Endodermal cell (in vitro differentiated cells): ENCODE results near the gene INSRR. TPM values are rescaled to one million over a fixed set of nuclear protein-coding genes. Genes with fewer than 3 reads are reported as not detected.
A peak's percentile ranks its signal among the peaks of the same experiment; 100 is the strongest.

Experiments
- DNase-seq: peaks from one replicate; pipeline ENCODE4 v3.0.0-alpha.2; 2017
- H3K27ac ChIP-seq: 2 replicates; pipeline ENCODE4 v1.5.1; 2013; ENCODE audit warnings: mild to moderate bottlenecking, low read depth, low read length, moderate library complexity
- H3K27me3 ChIP-seq: 2 replicates; pipeline ENCODE4 v1.6.1; 2013; ENCODE audit warnings: mild to moderate bottlenecking, low read length, moderate library complexity; ENCODE audit not compliant: insufficient read depth, control insufficient read depth, poor library complexity, severe bottlenecking
- H3K36me3 ChIP-seq: 2 replicates; pipeline ENCODE4 v1.7.0; 2013; ENCODE audit warnings: mild to moderate bottlenecking, low read length, moderate library complexity; ENCODE audit not compliant: control insufficient read depth, insufficient read depth
- H3K4me1 ChIP-seq: one replicate; pipeline ENCODE4 v1.7.0; 2013; ENCODE audit warnings: low read length; ENCODE audit not compliant: control insufficient read depth, insufficient read depth
- H3K4me3 ChIP-seq: 2 replicates; pipeline ENCODE4 v1.5.1; 2013; ENCODE audit warnings: mild to moderate bottlenecking, low read length, moderate library complexity
- H3K9ac ChIP-seq: 2 replicates; pipeline ENCODE4 v1.6.1; 2013; ENCODE audit warnings: mild to moderate bottlenecking, low read length, moderate library complexity; ENCODE audit not compliant: poor library complexity, severe bottlenecking; ENCODE audit errors: extremely low read depth
- H3K9me3 ChIP-seq: 2 replicates; pipeline ENCODE4 v1.6.1; 2013; ENCODE audit warnings: mild to moderate bottlenecking, low read length, moderate library complexity; ENCODE audit not compliant: control insufficient read depth
- H3K27ac Mint-ChIP-seq: 2 replicates; pipeline ENCODE4 v1.8.0; 2020; ENCODE audit warnings: mixed read lengths
- H3K27me3 Mint-ChIP-seq: 2 replicates; pipeline ENCODE4 v1.8.0; 2021; ENCODE audit warnings: mild to moderate bottlenecking, mixed read lengths; ENCODE audit not compliant: insufficient read depth
- H3K36me3 Mint-ChIP-seq: 2 replicates; pipeline ENCODE4 v1.8.0; 2020; ENCODE audit warnings: low read depth, mixed read lengths
- H3K4me1 Mint-ChIP-seq: 2 replicates; pipeline ENCODE4 v1.8.0; 2020; ENCODE audit warnings: mixed read lengths
- H3K4me3 Mint-ChIP-seq: 2 replicates; pipeline ENCODE4 v1.8.0; 2020; ENCODE audit warnings: mild to moderate bottlenecking, moderate library complexity, mixed read lengths
- H3K9me3 Mint-ChIP-seq: 2 replicates; pipeline ENCODE4 v1.8.0; 2020; ENCODE audit warnings: mild to moderate bottlenecking, mixed read lengths
- CTCF ChIP-seq: fragments of 200-600 bp; sonication (generic); conservative IDR thresholded peaks from 2 replicates; pipeline ENCODE4 v1.5.0; 2021; ENCODE audit warnings: antibody characterized with exemption, mild to moderate bottlenecking
- WGBS, 2 experiments: methylation state at CpG; one replicate each; pipeline versions ENCODE4 v1.1.5 to v1.1.7; 2013; ENCODE audit warnings: missing lambda C conversion rate in 2 of 2, mixed read lengths in 1 of 2; ENCODE audit not compliant: insufficient coverage in 1 of 2, insufficient read length in 1 of 2; 5-methylcytosine and 5-hydroxymethylcytosine counted together
- total RNA-seq, 2 donors: library from RNA; stranded (reverse); fragmentation: NEBNext Ultra II Directional in 1 of 2; extraction: Animal tissue kit (Norgen Biotek cat#: 25700) in 1 of 2; gene quantifications; 2 replicates in 1 of 2; 3 replicates in 1 of 2; pipeline ENCODE4 v1.2.1, GENCODE V29; 2021

INSRR gene
- total RNA-seq, 2 donors from 2014 or later, result 0.07 to 0.09 TPM

- no peaks in the 10 kb centered on the region for H3K36me3 Mint-ChIP-seq
These were observed 45.0 kb downstream of the INSRR start for GRCh38 chr1:156813750-156814570.

GRCh38 chr1:156813298-156813697 is 45.6 kb downstream of the INSRR start:
- no peaks in the 10 kb centered on the region for H3K9me3 Mint-ChIP-seq
- no peaks in the 10 kb centered on the region for H3K36me3 Mint-ChIP-seq
- H3K27me3 Mint-ChIP-seq, result peaks cover 60% of the 10 kb centered on the region
- H3K27ac Mint-ChIP-seq, result peak overlapping the region; percentile 18
- H3K36me3 ChIP-seq, result no peaks in the 10 kb centered on the region
- H3K4me1 ChIP-seq, result no peaks in the 10 kb centered on the region
- TF ChIP-seq CTCF, result no peak
- H3K27ac ChIP-seq, result no peak overlapping the region
- DNase-seq, result no peak
- peaks cover 11% of the 10 kb centered on the region for H3K4me1 Mint-ChIP-seq
- WGBS, 2 experiments, result 66 to 68% methylated on average over 5 to 10 of the region's 10 CpGs
- H3K9me3 ChIP-seq, result no peaks in the 10 kb centered on the region
- H3K27me3 ChIP-seq, result peaks cover 30% of the 10 kb centered on the region
- H3K9ac ChIP-seq, result peak overlapping the region; percentile 15
- peak overlapping the region; percentile 45 for H3K4me3 Mint-ChIP-seq
- H3K4me3 ChIP-seq, result peak overlapping the region; percentile 69

More at GRCh38 chr1:156813750-156814570, 45.0 kb downstream of the INSRR start:
- Mint-ChIP-seq H3K9me3 (no peaks in the 10 kb centered on the region), H3K4me1 (peaks cover 11% of the 10 kb centered on the region), H3K27me3 (peaks cover 63% of the 10 kb centered on the region), H3K4me3 (peak overlapping the region; percentile 45), H3K27ac (peak overlapping the region; percentile 55)
- no peaks in the 10 kb centered on the region for H3K4me1 ChIP-seq
- H3K4me3 ChIP-seq, result peak overlapping the region; percentile 69
- peak; percentile 71 for TF ChIP-seq CTCF
- peaks cover 30% of the 10 kb centered on the region for H3K27me3 ChIP-seq
- 11 to 20% methylated on average over 28 to 60 of the region's 60 CpGs for WGBS, 2 experiments
- H3K36me3 ChIP-seq, result no peaks in the 10 kb centered on the region
- DNase-seq, result peak; percentile 93
- no peak overlapping the region for H3K27ac ChIP-seq
- no peaks in the 10 kb centered on the region for H3K9me3 ChIP-seq
- H3K9ac ChIP-seq, result peak overlapping the region; percentile 15

- peaks cover 65% of the 10 kb centered on the region for H3K27me3 Mint-ChIP-seq
- Histone ChIP-seq H3K4me3 (no peak overlapping the region), H3K9ac (no peak overlapping the region), H3K9me3 (no peaks in the 10 kb centered on the region), H3K4me1 (no peaks in the 10 kb centered on the region), H3K27me3 (peaks cover 30% of the 10 kb centered on the region), H3K36me3 (no peaks in the 10 kb centered on the region), H3K27ac (no peak overlapping the region)
- H3K4me3 Mint-ChIP-seq, result no peak overlapping the region
- peaks cover 11% of the 10 kb centered on the region for H3K4me1 Mint-ChIP-seq
- H3K9me3 Mint-ChIP-seq, result no peaks in the 10 kb centered on the region
- H3K27ac Mint-ChIP-seq, result no peak overlapping the region
- DNase-seq, result no peak
- H3K36me3 Mint-ChIP-seq, result no peaks in the 10 kb centered on the region
- no peak for TF ChIP-seq CTCF
- 93 to 96% methylated on average over 6 to 10 of the region's 10 CpGs for WGBS, 2 experiments
These were observed 46.5 kb downstream of the INSRR start for GRCh38 chr1:156812293-156812990.
